Body of pancreas (tissue), 4 donors: Measurements from ENCODE around the gene GPC2.

ENCODE experiments used
- POLR2A ChIP-seq, 3 donors: fragments of 450-650 bp; IDR thresholded peaks; one replicate each; pipeline ENCODE4 v1.6.1; 2016; ENCODE audit warnings: antibody characterized with exemption in 3 of 3, mild to moderate bottlenecking in 2 of 3
- TF ChIP-seq, protein P1 (sequence below), 7 experiments: fragments of 450-650 bp in 4 of 7; fragments of 200-600 bp in 3 of 7; sonication (generic) in 3 of 7; IDR thresholded peaks; one replicate each; pipeline ENCODE4 v1.5.1; 2016 to 2019; ENCODE audit warnings: antibody characterized with exemption in 7 of 7

DNA sequence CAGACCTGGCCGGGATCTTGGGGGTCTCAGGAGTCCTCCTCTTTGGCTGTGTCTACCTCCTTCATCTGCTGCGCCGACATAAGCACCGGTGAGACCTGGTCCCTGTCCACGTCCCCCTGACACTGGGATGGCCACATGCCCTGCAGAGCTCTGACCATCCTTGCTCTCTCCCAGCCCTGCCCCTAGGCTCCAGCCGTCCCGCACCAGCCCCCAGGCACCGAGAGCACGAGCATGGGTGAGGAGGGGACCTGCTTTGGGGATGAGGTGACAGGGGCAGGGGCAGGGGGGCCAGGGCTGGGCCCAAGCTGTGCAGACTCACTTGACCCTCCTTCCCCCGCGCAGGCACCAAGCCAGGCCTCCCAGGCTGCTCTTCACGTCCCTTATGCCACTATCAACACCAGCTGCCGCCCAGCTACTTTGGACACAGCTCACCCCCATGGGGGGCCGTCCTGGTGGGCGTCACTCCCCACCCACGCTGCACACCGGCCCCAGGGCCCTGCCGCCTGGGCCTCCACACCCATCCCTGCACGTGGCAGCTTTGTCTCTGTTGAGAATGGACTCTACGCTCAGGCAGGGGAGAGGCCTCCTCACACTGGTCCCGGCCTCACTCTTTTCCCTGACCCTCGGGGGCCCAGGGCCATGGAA lies 43.5 kb upstream of the GPC2 start:
- TF ChIP-seq, protein P1, sequence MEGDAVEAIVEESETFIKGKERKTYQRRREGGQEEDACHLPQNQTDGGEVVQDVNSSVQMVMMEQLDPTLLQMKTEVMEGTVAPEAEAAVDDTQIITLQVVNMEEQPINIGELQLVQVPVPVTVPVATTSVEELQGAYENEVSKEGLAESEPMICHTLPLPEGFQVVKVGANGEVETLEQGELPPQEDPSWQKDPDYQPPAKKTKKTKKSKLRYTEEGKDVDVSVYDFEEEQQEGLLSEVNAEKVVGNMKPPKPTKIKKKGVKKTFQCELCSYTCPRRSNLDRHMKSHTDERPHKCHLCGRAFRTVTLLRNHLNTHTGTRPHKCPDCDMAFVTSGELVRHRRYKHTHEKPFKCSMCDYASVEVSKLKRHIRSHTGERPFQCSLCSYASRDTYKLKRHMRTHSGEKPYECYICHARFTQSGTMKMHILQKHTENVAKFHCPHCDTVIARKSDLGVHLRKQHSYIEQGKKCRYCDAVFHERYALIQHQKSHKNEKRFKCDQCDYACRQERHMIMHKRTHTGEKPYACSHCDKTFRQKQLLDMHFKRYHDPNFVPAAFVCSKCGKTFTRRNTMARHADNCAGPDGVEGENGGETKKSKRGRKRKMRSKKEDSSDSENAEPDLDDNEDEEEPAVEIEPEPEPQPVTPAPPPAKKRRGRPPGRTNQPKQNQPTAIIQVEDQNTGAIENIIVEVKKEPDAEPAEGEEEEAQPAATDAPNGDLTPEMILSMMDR (IDR thresholded peaks at IDR 0.05): no peak
- TF ChIP-seq POLR2A (IDR thresholded peaks at IDR 0.05): no peak
